HepG2 (cell line): ENCODE results near the gene FGF2. TPM values are rescaled to one million over a fixed set of nuclear protein-coding genes. Genes with fewer than 3 reads are reported as not detected.
A peak's percentile ranks its signal among the peaks of the same experiment; 100 is the strongest.

ENCODE experiments used
- MIXL1 ChIP-seq: IDR thresholded peaks from 2 replicates; pipeline ENCODE4 v1.6.1; 2016
- RAD21 ChIP-seq: fragments of 450-650 bp; formaldehyde crosslinking; IDR thresholded peaks from 2 replicates; pipeline ENCODE4 v1.5.0; 2020; ENCODE audit warnings: mild to moderate bottlenecking
- RARG ChIP-seq: sonication (generic); formaldehyde crosslinking; IDR thresholded peaks from 2 replicates; pipeline ENCODE4 v1.4.0; 2020; ENCODE audit warnings: low read depth, mild to moderate bottlenecking, missing genetic modification reagents
- TEAD2 ChIP-seq: sonication (generic); formaldehyde crosslinking; IDR thresholded peaks from 2 replicates; pipeline ENCODE4 v1.9.0; 2021; ENCODE audit warnings: missing genetic modification reagents
- ZNF547 ChIP-seq: sonication (generic); formaldehyde crosslinking; IDR thresholded peaks from 2 replicates; pipeline ENCODE4 v1.5.1; 2020; ENCODE audit warnings: mild to moderate bottlenecking, missing genetic modification reagents
- ZNF709 ChIP-seq: sonication (generic); formaldehyde crosslinking; IDR thresholded peaks from 2 replicates; pipeline ENCODE4 v1.5.0; 2020; ENCODE audit warnings: mild to moderate bottlenecking, missing genetic modification reagents
- ZNF773 ChIP-seq: sonication (generic); formaldehyde crosslinking; IDR thresholded peaks from 2 replicates; pipeline ENCODE4 v1.4.0; 2020; ENCODE audit warnings: missing genetic modification reagents, borderline replicate concordance
- ZNF839 ChIP-seq: sonication (generic); formaldehyde crosslinking; IDR thresholded peaks from 2 replicates; pipeline ENCODE4 v1.4.0; 2020; ENCODE audit warnings: missing genetic modification reagents, mild to moderate bottlenecking, borderline replicate concordance
- polyA plus RNA-seq, 8 experiments: library from polyadenylated mRNA; depleted of rRNA in 3 of 8; stranded (reverse) in 7 of 8; unstranded in 1 of 8; fragments of >200 nt; fragmentation: Illumina TruSeq in 4 of 8; extraction: Trizol in 4 of 8; gene quantifications; 2 replicates each; pipeline versions ENCODE4 v1.2.1 to v1.2.3, GENCODE V29; 2011 to 2016; ENCODE audit warnings: low read depth in 4 of 8, missing spikeins in 1 of 8, mixed read lengths in 1 of 8; ENCODE audit not compliant: insufficient read depth in 1 of 8
- total RNA-seq, 5 experiments: library from RNA; depleted of rRNA; stranded (reverse); fragments of >200 nt; fragmentation: Illumina TruSeq; extraction: Trizol; gene quantifications; 2 replicates each; pipeline ENCODE4 v1.2.3, GENCODE V29; 2016; ENCODE audit warnings: low read depth in 1 of 5
- TF ChIP-seq, protein P1 (sequence below): sonication (generic); formaldehyde crosslinking; IDR thresholded peaks from 2 replicates; pipeline ENCODE4 v1.8.1; 2022; ENCODE audit warnings: mild to moderate bottlenecking, missing genetic modification reagents
- TF ChIP-seq, protein P2 (sequence below): sonication (generic); formaldehyde crosslinking; IDR thresholded peaks from 2 replicates; pipeline ENCODE4 v1.8.1; 2022; ENCODE audit warnings: low read depth, mild to moderate bottlenecking, missing genetic modification reagents
- TF ChIP-seq, protein P3 (sequence below): sonication (generic); formaldehyde crosslinking; IDR thresholded peaks from 2 replicates; pipeline ENCODE4 v1.5.1; 2020; ENCODE audit warnings: mild to moderate bottlenecking, missing genetic modification reagents
- TF ChIP-seq, protein P4 (sequence below): IDR thresholded peaks from 2 replicates; pipeline ENCODE4 v1.4.0; 2020; ENCODE audit warnings: mild to moderate bottlenecking, missing genetic modification reagents
- TF ChIP-seq, protein P5 (sequence below): IDR thresholded peaks from 2 replicates; pipeline ENCODE4 v1.6.1; 2016; ENCODE audit warnings: missing biosample characterization, missing genetic modification reagents, low read depth

The FGF2 gene
- total and polyA plus RNA-seq, 2 of the 13 experiments (the other 11 are each of a cell fraction or from before 2014, with no cell fraction given) = 0.01 to 0.02 TPM

DNA sequence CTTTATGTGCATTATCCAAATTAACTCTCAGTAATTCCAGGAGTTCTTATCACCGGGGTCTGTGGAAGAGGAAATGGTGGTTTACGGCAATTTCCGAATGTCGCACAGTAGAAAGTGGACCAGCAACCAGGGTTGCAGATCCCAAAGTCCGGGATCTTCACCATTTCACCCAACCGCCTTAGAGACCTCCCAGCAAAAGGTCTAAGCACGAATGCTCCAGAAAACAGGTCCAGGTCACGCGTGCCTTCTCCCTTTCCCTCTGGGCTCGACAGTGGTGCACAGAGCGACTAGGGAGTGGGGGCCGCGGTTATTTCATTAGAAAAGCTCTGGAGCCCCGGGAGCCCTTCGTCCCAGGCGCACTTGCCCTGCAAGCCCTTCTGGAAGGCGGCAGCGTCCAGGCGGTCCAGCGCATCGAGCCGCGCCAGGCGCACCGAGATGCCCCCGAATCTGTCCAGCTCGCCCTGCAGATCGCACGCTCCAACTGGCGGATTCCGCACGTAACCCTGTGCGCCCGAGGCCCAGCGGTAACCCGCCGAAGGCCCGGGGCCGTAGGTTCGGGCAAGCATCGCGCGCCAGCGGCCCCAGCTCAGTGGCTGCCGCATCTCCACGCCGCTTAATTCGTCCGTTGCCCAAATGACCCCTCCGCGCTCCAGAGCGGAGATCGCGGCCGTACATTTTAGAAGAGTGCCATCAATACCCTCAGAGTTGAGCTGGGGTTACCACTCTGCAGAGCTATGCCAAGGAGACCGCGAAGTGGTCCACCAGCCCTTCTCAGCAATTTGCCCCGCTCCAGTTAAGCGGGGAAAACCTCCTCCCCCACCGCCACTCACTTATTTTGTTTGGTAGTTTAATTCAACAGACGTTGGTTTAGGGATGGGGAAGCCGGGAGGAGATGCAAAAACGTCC lies 95.6 kb downstream of the FGF2 start, which contains the start of gene NUDT6 (continued):
- 0 out of 2 replicates have a peak, but pooled peaks have one; percentile 27 for TF ChIP-seq ZNF773
- TF ChIP-seq, protein P1, sequence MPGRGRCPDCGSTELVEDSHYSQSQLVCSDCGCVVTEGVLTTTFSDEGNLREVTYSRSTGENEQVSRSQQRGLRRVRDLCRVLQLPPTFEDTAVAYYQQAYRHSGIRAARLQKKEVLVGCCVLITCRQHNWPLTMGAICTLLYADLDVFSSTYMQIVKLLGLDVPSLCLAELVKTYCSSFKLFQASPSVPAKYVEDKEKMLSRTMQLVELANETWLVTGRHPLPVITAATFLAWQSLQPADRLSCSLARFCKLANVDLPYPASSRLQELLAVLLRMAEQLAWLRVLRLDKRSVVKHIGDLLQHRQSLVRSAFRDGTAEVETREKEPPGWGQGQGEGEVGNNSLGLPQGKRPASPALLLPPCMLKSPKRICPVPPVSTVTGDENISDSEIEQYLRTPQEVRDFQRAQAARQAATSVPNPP = 0 out of 2 replicates have a peak, but pooled peaks have one; percentile 21
- no peak for TF ChIP-seq MIXL1
- TF ChIP-seq, protein P2, sequence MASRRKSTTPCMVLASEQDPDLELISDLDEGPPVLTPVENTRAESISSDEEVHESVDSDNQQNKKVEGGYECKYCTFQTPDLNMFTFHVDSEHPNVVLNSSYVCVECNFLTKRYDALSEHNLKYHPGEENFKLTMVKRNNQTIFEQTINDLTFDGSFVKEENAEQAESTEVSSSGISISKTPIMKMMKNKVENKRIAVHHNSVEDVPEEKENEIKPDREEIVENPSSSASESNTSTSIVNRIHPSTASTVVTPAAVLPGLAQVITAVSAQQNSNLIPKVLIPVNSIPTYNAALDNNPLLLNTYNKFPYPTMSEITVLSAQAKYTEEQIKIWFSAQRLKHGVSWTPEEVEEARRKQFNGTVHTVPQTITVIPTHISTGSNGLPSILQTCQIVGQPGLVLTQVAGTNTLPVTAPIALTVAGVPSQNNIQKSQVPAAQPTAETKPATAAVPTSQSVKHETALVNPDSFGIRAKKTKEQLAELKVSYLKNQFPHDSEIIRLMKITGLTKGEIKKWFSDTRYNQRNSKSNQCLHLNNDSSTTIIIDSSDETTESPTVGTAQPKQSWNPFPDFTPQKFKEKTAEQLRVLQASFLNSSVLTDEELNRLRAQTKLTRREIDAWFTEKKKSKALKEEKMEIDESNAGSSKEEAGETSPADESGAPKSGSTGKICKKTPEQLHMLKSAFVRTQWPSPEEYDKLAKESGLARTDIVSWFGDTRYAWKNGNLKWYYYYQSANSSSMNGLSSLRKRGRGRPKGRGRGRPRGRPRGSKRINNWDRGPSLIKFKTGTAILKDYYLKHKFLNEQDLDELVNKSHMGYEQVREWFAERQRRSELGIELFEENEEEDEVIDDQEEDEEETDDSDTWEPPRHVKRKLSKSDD (CRISPR knock-in tag) = 0 out of 2 replicates have a peak, but pooled peaks have one; percentile 33
- TF ChIP-seq, protein P3, sequence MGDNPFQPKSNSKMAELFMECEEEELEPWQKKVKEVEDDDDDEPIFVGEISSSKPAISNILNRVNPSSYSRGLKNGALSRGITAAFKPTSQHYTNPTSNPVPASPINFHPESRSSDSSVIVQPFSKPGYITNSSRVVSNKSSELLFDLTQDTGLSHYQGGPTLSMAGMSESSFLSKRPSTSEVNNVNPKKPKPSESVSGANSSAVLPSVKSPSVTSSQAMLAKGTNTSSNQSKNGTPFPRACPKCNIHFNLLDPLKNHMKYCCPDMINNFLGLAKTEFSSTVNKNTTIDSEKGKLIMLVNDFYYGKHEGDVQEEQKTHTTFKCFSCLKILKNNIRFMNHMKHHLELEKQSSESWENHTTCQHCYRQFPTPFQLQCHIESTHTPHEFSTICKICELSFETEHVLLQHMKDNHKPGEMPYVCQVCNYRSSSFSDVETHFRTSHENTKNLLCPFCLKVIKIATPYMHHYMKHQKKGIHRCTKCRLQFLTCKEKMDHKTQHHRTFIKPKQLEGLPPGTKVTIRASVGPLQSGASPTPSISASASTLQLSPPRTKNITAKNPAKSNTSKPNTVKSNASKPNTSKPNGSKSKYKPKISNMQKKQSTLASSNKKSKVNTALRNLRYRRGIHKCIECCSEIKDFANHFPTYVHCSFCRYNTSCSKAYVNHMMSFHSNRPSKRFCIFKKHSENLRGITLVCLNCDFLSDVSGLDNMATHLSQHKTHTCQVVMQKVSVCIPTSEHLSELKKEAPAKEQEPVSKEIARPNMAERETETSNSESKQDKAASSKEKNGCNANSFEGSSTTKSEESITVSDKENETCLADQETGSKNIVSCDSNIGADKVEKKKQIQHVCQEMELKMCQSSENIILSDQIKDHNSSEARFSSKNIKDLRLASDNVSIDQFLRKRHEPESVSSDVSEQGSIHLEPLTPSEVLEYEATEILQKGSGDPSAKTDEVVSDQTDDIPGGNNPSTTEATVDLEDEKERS (CRISPR knock-in tag) = no peak
- TF ChIP-seq ZNF709 (CRISPR knock-in tag) = no peak
- 0 out of 2 replicates have a peak, but pooled peaks have one; percentile 3 for TF ChIP-seq RARG
- TF ChIP-seq, protein P4, sequence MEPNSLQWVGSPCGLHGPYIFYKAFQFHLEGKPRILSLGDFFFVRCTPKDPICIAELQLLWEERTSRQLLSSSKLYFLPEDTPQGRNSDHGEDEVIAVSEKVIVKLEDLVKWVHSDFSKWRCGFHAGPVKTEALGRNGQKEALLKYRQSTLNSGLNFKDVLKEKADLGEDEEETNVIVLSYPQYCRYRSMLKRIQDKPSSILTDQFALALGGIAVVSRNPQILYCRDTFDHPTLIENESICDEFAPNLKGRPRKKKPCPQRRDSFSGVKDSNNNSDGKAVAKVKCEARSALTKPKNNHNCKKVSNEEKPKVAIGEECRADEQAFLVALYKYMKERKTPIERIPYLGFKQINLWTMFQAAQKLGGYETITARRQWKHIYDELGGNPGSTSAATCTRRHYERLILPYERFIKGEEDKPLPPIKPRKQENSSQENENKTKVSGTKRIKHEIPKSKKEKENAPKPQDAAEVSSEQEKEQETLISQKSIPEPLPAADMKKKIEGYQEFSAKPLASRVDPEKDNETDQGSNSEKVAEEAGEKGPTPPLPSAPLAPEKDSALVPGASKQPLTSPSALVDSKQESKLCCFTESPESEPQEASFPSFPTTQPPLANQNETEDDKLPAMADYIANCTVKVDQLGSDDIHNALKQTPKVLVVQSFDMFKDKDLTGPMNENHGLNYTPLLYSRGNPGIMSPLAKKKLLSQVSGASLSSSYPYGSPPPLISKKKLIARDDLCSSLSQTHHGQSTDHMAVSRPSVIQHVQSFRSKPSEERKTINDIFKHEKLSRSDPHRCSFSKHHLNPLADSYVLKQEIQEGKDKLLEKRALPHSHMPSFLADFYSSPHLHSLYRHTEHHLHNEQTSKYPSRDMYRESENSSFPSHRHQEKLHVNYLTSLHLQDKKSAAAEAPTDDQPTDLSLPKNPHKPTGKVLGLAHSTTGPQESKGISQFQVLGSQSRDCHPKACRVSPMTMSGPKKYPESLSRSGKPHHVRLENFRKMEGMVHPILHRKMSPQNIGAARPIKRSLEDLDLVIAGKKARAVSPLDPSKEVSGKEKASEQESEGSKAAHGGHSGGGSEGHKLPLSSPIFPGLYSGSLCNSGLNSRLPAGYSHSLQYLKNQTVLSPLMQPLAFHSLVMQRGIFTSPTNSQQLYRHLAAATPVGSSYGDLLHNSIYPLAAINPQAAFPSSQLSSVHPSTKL (CRISPR knock-in tag) = 0 out of 2 replicates have a peak, but pooled peaks have one; percentile 44
- peak; percentile 54; the same call in 1 of the 2 replicates for TF ChIP-seq ZNF547
- no peak for TF ChIP-seq TEAD2 (CRISPR knock-in tag)
- TF ChIP-seq, protein P5, sequence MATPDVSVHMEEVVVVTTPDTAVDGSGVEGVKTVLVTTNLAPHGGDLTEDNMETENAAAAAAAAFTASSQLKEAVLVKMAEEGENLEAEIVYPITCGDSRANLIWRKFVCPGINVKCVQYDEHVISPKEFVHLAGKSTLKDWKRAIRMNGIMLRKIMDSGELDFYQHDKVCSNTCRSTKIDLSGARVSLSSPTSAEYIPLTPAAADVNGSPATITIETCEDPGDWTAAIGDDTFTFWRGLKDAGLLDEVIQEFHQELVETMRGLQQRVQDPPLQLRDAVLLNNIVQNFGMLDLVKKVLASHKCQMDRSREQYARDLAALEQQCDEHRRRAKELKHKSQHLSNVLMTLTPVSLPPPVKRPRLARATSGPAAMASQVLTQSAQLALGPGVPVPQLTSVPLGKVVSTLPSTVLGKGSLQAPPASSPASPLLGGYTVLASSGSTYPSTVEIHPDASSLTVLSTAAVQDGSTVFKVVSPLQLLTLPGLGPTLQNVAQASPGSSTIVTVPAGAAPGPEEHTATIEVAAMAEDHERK = no peak
- TF ChIP-seq RAD21 (CRISPR knock-in tag) = peak; percentile 16; the same call in 1 of the 2 replicates
- TF ChIP-seq ZNF839 = 0 out of 2 replicates have a peak, but pooled peaks have one; percentile 68
